ENCODE results near the gene MTA2. TPM values are rescaled to one million over a fixed set of nuclear protein-coding genes. Genes with fewer than 3 reads are reported as not detected.
"Not testable (repeated sequence)": the region's sequence is repeated elsewhere in the genome, so short reads cannot be mapped to it uniquely, and the experiment has no call there.

The MTA2 gene
- total RNA-seq, 1 experiment from 2014 or later: 241 TPM

GRCh38 chr11:62560566-62561103 is 41.0 kb downstream of the MTA2 start:
- Histone ChIP-seq H3K27ac (ENCODE audit: low read depth, low read length, poor library complexity, severe bottlenecking) (peak overlapping the region; percentile 24), H3K9me3 (ENCODE audit: low read depth, low read length, poor library complexity, severe bottlenecking) (no peaks in the 10 kb centered on the region), H3K4me3 (ENCODE audit: low read depth, low read length, poor library complexity, severe bottlenecking) (no peak overlapping the region), H3K4me1 (ENCODE audit: insufficient read depth, low read length, poor library complexity, severe bottlenecking) (peaks cover 48% of the 10 kb centered on the region), H3K27me3 (replicated peaks; ENCODE audit: insufficient read depth, low read depth, low read length, poor library complexity) (no peaks in the 10 kb centered on the region), H3K36me3 (ENCODE audit: insufficient read depth, low read length, poor library complexity, severe bottlenecking) (peaks cover 84% of the 10 kb centered on the region)
- DNase-seq (ENCODE audit: low spot score): peak; percentile 96
- peak; percentile 84 for TF ChIP-seq CTCF (conservative IDR thresholded peaks at IDR 0.05; ENCODE audit: low read depth, low read length)
- TF ChIP-seq EZH2 (IDR thresholded peaks at IDR 0.05; ENCODE audit: borderline replicate concordance, low read depth, low read length, poor library complexity, severe bottlenecking): no peak
- intact Hi-C loops (cut with micrococcal nuclease; ENCODE audit: unreplicated experiment): loop anchor here (2.0 to 5.0 kb wide), 2 partner anchors 138 to 166 kb away; no protein-coding TSS in a partner anchor
- POLR2A ChIA-PET (ENCODE audit: low non-redundant PET): interaction anchor here (0.6 kb wide), 2 partner anchors 11 to 151 kb away, joined by 3 read pairs; no protein-coding TSS in a partner anchor
- no TSS peak for BruUV-seq (replicated peaks)
- CTCF ChIA-PET: interaction anchor here (0.5 to 3.1 kb wide), 10 partner anchors 11 to 205 kb away, joined by 4 to 41 read pairs (median 8); partner anchors contain the start of genes AHNAK, EEF1G and TUT1

GRCh38 chr11:62559626-62560025 is 42.0 kb downstream of the MTA2 start:
- CTCF ChIA-PET: interaction anchor here (1.2 to 3.1 kb wide), 5 partner anchors 13 to 165 kb away, joined by 4 to 41 read pairs (median 10); partner anchors contain the start of genes AHNAK and EEF1G
- peaks cover 75% of the 10 kb centered on the region for H3K36me3 ChIP-seq (ENCODE audit: insufficient read depth, low read length, poor library complexity, severe bottlenecking)

GRCh38 chr11:62559204-62559603 is 42.5 kb downstream of the MTA2 start:
- Histone ChIP-seq H3K4me1 (ENCODE audit: insufficient read depth, low read length, poor library complexity, severe bottlenecking) (peaks cover 61% of the 10 kb centered on the region), H3K36me3 (ENCODE audit: insufficient read depth, low read length, poor library complexity, severe bottlenecking) (peaks cover 75% of the 10 kb centered on the region), H3K9me3 (ENCODE audit: low read depth, low read length, poor library complexity, severe bottlenecking) (no peaks in the 10 kb centered on the region), H3K27me3 (replicated peaks; ENCODE audit: insufficient read depth, low read depth, low read length, poor library complexity) (no peaks in the 10 kb centered on the region), H3K4me3 (ENCODE audit: low read depth, low read length, poor library complexity, severe bottlenecking) (no peak overlapping the region), H3K27ac (ENCODE audit: low read depth, low read length, poor library complexity, severe bottlenecking) (peak overlapping the region; percentile 79)
- peak; percentile 93 for DNase-seq (ENCODE audit: low spot score)
- POLR2A ChIA-PET (ENCODE audit: low non-redundant PET): interaction anchor here (0.6 to 0.7 kb wide), 4 partner anchors 33 to 134 kb away, joined by 3 to 10 read pairs (median 5); partner anchors contain the start of genes C11orf98, CSKMT and TUT1
- TF ChIP-seq EZH2 (IDR thresholded peaks at IDR 0.05; ENCODE audit: borderline replicate concordance, low read depth, low read length, poor library complexity, severe bottlenecking) (no peak), CTCF (conservative IDR thresholded peaks at IDR 0.05; ENCODE audit: low read depth, low read length) (no peak)
- intact Hi-C loops (cut with micrococcal nuclease; ENCODE audit: unreplicated experiment): no loop called here
- CTCF ChIA-PET: interaction anchor here (0.7 to 3.1 kb wide), 6 partner anchors 13 to 164 kb away, joined by 3 to 41 read pairs (median 8); partner anchors contain the start of genes AHNAK and EEF1G
- BruUV-seq (replicated peaks): no TSS peak

More at GRCh38 chr11:62559626-62560025, 42.0 kb downstream of the MTA2 start:
- not testable (repeated sequence) for H3K27me3 ChIP-seq (replicated peaks; ENCODE audit: insufficient read depth, low read depth, low read length, poor library complexity); H3K9me3 ChIP-seq (ENCODE audit: low read depth, low read length, poor library complexity, severe bottlenecking); H3K4me3 ChIP-seq (ENCODE audit: low read depth, low read length, poor library complexity, severe bottlenecking); DNase-seq (ENCODE audit: low spot score)
- H3K27ac ChIP-seq (ENCODE audit: low read depth, low read length, poor library complexity, severe bottlenecking): peak overlapping the region; percentile 79
- peaks cover 57% of the 10 kb centered on the region for H3K4me1 ChIP-seq (ENCODE audit: insufficient read depth, low read length, poor library complexity, severe bottlenecking)
- POLR2A ChIA-PET (ENCODE audit: low non-redundant PET): interaction anchor here (0.6 kb wide), 2 partner anchors 74 to 105 kb away, joined by 5 to 10 read pairs; partner anchors contain the start of genes C11orf98 and CSKMT
- intact Hi-C loops (cut with micrococcal nuclease; ENCODE audit: unreplicated experiment): loop anchor here (2.0 to 5.0 kb wide), 2 partner anchors 137 to 165 kb away; no protein-coding TSS in a partner anchor
- TSS peak; percentile 100 for BruUV-seq (replicated peaks)

All from A673 (cell line).